NCI-H82 treated with DMSO at 0.1 percent for 48 hours (cell line): ENCODE measurements around the gene PHLDB1.
"Not testable (repeated sequence)": the region's sequence is repeated elsewhere in the genome, so short reads cannot be mapped to it uniquely, and the experiment has no call there.

Source experiments
- DNase-seq: peaks from one replicate; lab custom pipeline; 2025; ENCODE audit not compliant: unreplicated experiment; lab: John Stamatoyannopoulos, UW

The PHLDB1 gene

DNA sequence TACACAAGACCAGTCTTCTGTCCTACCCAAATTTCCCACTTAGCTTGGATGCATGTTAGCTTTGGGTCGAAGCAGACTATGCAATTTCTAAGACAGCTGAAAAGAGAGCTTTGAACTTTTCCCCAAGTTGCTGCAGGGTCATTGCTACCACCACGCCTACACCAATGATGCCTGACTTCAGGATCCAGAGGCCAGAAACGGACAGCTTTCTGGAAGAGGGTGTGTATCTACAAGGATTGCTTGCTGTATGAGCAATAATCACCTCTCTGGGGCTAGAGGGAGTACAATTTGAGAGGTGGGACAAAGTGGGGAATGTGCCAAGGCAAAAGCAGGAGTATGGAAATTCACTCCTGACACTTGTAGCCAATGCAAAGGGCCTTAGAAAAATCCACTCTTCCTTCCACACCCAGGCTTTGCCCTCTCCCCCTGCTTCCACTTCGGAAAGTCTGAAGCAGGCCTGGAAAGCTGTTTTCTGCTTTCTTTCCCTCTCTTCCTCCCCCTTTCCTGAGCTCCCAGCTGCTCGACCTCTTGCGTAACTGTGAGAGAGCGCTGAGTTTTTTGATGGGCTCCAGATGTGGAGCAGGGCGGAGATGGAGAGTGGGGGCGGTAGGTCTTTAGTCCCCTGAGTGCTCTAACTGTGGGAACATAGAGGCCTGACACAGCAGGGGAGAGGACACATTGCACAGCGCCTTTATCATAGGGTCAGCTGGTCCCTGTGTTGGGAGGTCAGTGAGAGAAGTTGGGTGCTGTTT lies 2.1 kb upstream of the PHLDB1 start:
- DNase-seq: no peak

DNA sequence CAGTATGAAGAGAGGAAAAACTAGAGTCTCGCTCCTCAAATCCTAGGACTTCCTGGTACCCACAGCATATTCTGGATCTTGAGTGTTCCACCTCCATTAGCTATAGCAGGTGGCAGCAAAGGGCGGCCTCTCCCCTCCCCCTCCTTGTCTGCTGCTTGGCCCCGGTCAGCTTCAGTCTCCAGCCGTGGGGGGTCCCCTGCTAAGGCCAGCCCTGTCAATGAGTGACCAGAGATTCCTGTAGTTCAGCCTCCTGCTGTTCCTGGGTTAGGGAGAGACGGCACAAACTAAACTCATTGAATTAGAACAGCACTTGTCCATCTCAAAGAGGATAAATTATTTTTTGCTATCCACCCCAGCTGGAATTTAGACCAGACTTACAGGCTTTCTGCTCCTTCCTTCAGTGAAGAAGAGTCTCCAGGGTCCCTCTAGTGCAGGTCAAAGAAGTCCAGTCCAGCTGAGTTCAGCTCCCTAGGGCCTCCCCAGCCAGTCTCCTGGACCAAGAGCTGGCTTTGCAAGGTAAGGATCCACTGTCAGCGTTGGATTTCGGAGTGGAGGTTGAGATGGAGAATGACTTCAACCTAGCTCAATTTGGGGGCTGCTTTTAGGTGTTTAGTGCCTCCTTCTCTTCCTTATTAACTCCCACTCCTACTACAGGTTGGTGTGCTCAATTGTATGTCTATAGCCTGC lies 1.1 kb upstream of the PHLDB1 start:
- no peak for DNase-seq

DNA sequence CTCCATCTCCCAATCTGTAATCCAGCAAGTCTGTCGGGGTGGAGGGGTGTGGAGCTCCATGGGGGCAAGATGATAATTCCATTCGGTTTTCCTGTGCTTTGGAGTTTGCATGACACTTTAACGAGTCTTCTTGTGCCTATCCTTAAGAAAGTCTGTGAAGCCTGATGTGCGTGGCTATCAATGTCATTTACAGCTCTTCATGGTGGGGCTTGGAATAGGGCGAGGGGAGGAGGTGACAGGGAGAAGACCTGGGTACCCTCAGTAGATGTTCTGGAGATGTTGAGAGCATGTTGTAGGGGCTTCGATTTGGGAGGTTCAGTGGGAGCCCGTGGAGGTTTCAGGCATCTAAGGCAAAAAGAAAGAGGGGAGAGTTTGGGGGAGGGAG lies 579 bp upstream of the PHLDB1 start:
- DNase-seq: no peak

DNA sequence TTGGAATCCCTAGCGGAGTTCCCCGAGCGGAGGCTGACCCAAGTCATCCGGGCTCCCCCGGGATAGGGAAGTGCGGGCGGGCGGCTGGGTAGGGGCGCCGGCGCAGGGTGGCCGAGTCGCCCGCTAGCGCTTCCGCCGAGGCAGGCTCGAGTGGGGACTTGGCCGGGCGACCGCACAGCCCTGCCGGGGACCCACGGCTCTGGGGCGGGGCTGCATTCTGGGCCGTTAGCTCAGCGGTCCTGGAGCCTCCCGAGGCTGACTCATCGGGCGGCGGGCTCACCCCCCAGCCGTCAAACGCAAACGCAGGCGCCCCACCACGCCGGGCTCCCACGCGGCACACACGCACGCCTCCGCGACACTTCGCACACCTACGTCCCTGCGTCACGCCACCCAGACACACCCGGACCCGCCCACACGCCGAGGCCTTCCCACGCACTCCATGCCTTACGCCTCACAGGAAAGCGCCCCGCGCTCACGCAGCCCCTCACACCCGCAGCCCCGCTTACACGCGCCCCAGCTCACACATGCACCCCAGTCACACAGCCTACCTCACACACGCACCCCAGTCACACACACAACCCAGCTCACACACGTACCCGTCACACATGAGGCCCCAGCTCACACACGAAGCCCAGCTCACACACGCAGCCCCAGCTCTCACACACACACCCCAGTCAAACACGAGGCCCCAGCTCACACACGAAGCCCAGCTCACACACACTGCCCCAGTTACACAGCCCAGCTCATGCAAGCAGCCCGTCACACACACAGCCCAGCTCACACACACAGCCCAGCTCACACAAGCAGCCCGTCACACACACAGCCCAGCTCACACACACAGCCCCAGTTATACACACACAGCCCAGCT lies 1.2 kb downstream of the PHLDB1 start:
- DNase-seq: no peak

DNA sequence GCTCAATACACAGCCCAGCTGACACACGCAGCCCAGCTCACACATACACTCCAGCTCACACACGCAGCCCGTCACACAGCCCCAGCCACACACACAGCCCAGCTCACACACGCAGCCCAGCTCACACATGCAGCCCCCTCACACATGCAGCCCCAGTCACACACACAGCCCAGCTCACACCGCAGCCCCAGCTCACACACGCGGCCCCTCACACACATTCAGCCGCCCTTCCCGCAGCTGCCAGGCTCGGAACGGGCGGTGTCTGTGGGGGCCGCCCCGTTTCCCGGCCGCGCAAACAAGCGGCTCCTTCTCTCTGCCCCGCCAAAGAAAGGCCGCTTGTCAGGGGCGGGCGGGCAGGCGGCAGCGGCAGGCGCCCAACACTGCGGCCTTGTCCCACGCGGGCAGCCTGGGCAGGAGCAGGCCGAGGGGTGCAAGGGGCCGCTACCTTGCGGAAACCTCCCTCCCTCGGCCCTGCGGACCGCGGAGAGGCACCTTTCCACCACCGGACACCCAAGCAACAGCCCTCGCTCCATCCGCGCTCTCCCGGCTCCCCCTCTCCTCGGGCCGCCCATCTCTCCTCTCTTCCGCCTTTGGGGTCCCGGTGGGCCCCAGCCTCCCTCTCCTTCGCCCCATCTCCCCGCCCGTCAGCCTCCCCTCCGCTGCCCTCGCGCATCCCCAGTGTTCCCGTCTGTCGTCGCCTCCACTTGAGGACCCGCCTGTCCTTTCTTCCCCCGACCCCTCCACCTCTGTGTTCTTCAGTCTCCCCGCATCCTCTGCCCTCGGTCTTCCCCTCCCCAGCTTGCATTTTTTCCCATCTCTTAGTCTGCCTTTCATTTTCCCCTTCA lies 2.2 kb downstream of the PHLDB1 start:
- no peak for DNase-seq

DNA sequence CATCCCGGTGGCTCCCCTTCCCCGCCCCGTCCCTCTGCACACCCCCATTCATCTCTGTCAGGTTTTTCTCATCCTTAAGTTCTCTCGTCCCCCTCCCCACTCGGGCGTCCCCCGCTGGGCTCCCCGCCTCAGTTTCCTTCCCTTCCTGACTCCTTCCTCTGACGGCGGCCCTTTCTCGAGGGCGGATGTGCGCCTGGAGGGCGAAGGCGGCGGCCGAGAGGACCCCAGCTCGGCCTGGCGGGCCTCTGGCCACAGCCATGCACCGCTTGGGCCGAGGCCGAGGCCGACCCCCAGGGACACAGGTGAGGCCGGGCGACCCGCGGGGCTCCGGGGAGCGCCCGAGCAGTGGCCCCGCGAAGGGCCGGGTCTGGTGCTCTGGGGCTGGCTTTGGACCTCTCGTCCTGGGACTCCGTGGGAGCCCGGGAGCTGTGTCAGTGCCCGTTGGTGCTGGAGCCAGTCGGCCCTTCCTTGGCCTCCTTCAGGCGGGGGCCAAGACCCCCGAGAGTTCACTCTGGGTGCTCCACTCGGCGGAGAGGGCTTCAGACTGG lies 2.9 kb downstream of the PHLDB1 start:
- no peak for DNase-seq

DNA sequence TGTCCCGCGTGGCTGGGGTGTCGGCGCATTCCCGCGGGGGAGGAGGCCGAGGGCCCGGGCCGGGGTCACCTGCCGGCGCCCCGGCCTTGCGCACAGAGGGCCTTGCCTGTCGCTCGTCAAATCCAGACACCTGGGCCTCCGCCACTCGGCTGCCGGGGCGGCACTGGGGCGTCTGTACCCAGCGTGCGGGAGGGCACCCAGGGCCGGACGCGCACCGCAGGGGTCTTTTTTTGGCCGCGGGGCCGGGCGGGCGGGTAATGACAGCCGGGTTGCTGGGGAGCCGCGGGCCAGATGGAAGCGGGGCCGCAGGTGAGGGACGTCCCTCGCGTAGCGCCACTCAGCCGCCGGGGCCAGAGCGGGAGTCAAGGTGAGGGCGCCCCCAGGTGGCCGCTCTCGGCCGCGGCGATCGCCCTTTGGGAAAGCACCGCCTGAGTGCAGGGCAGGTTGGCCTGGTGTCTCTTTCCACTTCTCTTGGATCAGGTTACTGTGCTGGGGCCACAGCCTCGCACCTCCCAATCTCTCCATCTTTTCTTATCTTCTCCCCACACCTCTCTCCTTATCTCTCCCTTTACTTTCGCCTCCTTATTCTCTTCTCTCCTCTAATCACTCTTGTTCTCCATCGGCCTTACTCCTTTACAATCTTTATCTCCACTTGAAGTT lies 3.5 kb downstream of the PHLDB1 start:
- DNase-seq: no peak

DNA sequence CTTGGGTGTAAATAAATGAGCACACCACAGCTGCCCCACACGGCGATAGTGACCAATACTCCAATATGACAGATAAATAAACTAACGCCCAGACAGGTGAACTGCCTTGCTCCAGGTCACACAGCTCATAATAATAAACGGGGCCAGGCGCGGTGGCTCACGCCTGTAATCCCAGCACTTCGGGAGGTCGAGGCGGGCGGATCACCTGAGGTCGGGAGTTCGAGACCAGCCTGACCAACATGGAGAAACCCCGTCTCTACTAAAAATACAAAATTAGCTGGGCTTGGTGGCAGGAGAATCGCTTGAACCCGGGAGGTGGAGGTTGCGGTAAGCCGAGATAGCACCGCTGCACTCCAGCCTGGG lies 4.0 kb downstream of the PHLDB1 start:
- not testable (repeated sequence) for DNase-seq

DNA sequence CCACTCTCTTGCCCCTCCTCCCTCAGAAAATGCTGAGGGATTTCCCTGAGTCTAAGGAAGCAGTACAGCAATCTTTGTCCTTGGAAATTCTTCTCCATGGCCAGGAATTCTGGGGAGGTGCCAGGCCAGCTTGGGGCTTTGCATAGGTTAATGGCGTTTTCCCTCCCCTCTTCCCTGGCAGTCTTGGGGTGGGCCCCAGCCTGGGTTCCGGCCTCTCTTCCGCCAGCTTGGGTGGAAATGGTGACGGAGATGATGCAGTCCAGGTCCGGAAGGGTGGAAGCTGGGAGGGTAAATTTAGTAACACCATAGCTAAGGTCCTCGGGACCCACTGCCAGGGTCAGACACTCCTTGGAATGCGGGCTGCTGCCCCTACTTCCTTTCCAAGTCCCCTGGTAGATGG lies 5.0 kb downstream of the PHLDB1 start:
- no peak for DNase-seq

DNA sequence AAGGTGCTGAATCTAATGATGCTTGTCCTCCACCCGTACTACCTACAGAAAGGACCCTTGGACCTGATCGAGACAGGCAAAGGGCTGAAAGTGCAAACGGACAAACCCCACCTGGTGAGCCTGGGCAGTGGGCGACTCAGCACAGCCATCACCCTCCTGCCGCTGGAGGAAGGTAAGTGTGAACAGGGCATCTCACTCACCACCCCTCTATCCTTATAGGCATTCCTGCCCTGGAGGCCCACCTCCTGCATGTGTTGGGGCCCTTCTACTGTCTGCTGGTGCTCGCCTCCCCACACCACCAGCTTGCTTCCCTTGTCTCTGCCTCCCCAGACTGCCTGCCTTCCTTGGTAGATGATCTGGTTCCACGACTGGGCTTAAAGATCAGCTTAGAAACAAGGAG lies 7.1 kb downstream of the PHLDB1 start:
- DNase-seq: no peak

DNA sequence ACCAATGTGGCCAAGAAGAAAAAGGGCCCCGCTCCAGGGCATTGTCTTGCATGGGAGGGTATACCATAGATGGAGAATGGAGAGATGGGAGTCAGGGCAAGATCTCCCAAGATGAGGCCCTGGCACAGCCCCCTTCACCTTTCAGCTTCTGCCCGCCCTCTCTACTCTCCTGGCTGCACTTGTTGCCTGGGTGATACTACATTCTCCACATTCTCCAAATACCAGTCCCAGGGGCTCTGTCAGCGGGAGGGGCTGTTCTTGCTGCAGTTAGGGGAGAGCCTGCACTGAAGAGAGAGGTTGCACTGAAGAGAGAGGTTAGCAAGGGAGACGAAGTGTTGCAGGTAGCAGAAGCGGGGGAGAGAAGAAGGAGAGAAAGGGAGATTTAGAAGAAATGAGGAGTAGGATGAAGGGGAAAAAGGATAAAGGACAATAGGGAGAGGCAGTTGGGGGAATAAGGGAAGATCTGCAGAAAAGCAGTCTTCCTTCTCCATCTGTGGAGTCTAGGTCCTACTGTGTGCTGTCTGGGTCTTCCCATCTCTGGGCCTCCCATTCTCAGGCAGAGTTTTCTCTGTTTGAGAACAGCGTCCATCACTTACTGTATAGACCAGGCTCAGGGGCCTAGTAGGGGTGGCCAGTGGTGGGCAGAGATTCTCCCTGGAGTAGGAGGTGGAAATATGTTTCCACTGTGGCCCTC lies 8.0 kb downstream of the PHLDB1 start:
- no peak for DNase-seq

DNA sequence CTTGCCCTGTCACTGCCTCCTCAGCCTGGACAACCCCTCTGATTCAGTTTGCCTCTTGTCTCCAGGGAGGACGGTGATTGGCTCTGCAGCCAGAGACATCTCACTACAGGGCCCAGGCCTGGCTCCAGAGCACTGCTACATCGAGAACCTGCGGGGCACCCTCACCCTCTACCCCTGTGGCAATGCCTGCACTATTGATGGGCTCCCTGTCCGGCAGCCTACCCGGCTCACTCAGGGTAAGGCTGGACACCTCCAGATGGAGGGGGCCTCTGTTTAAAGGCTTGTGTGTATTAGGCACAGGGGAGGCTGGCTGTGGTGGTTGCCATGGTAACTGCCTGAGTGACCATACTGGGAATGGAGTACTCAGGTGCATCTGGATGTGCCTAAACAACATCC lies 8.6 kb downstream of the PHLDB1 start:
- no peak for DNase-seq

DNA sequence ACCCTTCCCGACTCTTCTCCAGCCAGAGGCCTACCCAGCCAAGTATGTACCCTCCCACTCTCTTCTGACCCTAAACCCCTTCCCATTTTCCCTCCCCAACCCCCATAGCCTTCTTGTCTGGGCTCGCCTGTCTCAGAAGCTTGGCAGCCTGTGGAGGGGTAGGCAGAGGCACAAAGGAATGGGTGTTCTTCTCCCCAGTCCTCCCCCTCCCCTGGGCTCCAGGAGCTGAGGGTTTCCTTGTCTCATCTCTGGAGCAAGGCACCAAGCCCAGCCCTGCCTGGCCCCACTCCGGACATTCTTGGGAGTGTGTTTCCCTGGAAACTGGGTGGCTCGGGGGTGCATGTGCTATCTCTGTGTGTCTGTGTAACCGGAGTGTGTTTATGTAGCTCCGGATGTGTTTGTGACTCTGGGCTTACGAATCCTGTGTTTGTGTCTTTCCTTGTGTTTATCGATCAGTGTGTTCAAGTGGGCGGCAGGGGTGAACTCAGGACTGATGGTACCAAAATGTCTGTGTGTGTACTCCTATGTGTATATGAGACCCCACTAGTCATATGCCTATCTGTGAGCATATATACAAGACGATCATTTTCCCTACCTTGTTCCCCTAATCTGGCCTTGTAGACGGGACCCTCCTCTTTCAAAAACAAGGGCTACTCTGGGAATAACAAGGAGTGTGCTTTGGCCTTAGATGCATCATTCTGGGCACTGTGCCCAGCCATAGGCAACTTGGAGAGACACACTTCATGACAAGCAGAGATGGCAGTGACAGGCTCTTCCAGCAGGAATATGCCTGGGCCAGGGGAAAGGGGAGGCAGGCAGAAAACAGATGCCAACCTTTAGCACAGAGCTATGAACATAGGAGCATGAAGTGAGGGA lies 10.9 kb downstream of the PHLDB1 start:
- DNase-seq: no peak

DNA sequence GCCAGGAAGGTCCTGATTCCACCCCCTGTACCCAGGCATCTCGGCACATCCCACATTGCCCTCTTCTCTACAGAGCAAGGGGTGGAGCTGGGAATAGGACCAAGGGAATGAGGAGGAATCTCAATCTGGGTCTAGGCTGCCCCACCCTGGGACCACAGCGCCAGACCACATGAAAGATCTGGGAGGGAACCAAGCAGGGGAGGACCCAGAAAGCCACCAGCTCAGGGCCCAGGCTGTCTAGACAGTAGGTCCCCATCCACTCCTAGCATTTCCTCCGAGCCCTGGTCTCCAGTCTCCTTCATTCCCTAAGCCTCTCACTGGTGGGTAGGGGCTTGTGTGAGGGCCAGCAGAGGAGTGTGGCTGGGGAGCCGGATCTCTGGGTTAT lies 11.6 kb downstream of the PHLDB1 start:
- no peak for DNase-seq

DNA sequence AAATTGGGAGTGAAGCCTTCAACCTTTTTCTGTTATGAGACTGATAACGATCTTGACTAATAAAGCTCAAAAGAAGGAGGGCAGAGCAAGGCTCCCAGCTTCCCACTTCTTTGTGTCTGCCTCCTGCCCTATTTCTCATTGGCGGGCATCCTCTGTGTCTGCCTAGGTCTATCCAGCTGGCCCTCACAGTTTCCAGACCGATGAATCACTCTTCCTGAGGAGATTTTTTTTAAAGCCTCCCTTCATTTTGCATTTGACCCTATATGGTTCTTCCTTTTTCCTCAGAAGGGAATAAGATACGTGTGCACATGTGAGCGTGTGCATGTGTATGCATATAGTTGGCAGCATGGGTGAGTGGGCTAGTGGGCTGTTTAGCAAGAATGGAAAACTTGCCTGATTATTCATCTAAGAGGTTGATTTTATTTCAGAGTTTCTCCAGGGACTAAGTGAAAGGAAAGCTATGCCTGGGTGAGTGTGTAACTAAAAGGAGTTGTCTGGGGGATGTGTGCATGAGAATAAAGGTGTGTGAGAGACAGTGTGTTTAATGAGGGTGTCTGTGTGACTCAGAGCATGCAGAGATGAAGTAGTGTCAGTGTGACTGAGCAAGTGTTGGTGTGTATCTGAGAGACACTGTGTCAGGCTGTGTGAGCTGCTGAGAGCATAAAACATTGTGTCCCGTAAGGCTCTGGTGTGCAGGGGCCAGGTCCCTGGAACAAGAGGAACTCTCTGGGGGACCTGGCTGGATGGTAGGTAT lies 12.2 kb downstream of the PHLDB1 start:
- no peak for DNase-seq

DNA sequence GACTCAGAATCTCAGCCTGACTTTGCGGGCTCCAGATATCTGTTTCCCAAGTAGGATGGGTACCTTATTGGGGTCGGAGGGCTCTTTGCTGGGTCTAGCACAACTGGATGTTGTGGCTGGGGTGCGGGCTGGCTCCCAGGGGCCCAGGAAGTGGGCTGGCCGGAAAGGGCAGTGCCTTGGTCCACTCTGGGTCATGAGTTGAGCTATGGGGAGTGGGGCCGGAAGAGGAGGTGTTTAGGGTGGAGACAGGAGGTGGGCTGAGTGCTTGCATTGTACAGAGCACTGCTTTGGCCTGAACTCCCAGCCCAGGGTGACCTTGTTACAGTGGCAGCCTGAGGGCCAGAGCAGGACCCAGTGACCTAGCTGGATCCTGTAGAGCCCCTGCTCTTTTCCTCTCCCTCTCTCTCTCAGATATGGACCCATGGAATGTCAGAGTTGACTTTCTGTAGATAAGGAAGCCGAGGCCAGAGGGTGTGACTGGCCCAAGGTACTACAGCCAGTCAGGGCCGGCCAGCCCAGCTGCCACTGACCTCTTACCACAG lies 13.2 kb downstream of the PHLDB1 start:
- DNase-seq: no peak

DNA sequence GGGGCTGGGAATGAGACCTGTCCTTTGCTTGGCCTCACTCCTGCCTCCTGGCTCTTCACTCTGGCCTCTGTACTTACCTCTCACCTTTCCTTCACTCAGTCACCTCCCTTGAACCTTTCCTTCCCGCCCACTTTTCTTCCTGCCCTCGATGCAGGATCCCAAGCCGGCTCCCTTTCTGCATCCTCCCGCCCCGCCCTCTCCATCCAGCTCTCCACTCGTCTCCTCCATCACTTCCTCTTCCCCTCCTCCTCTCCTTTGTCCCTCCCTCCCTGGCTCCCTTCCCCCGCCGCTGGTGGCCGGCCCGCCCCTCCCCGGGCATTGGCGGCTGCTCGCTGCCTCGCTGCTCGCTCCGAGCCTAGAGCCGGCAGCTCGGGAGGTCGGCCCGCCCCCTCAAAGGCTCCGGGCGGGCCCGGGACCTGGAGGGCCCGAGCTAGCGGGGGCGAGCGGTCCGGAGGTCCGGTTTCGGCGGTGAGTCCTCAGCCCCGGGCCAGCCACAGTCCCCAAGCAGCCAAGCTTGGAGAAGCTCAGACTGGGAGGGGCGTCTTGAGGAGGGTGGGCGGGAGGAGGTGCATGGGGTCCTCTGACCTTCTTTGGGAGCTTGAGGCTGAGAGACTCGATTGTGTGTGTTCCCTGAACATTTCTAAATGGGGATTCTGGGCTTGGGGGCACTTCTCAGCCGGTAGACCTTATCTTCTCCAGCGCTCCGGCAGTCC lies 13.8 kb downstream of the PHLDB1 start:
- peak; percentile 59 for DNase-seq
